Gastrocnemius medialis (tissue), 4 donors: ENCODE data around the gene MBD5. TPM values are rescaled to one million over a fixed set of nuclear protein-coding genes. Genes with fewer than 3 reads are reported as not detected.

ENCODE experiments used
- ATAC-seq, 2 donors: fragments of 150-250 bp; one replicate each; pipeline ENCODE4 v1.9.1; 2016
- DNase-seq, 2 donors: peaks; one replicate each; pipeline ENCODE4 v3.0.0-alpha.2; 2019
- H3K27ac ChIP-seq, 4 donors: fragments of 200-600 bp; sonication (generic); 1 replicate in 1 of 4; 2 replicates in 3 of 4; pipeline ENCODE4 v1.5.1; 2016 to 2018; ENCODE audit warnings: mild to moderate bottlenecking in 2 of 4, moderate library complexity in 1 of 4
- H3K27me3 ChIP-seq, 3 donors: fragments of 200-600 bp; sonication (generic) in 2 of 3; 1 replicate in 1 of 3; 2 replicates in 2 of 3; pipeline versions ENCODE4 v1.5.1 to v1.6.0; 2016 to 2019; ENCODE audit warnings: mild to moderate bottlenecking in 1 of 3, moderate library complexity in 1 of 3
- H3K36me3 ChIP-seq, 2 donors: fragments of 200-600 bp; sonication (generic) in 1 of 2; one replicate each; pipeline ENCODE4 v1.5.1; 2017 to 2018
- H3K4me1 ChIP-seq, 2 donors: fragments of 200-600 bp; sonication (generic) in 1 of 2; one replicate each; pipeline ENCODE4 v1.5.1; 2016 to 2017; ENCODE audit warnings: mild to moderate bottlenecking in 2 of 2
- H3K4me3 ChIP-seq, 4 donors: fragments of 200-600 bp; sonication (generic) in 3 of 4; 1 replicate in 1 of 4; 2 replicates in 3 of 4; pipeline ENCODE4 v1.5.1; 2016 to 2019; ENCODE audit warnings: mild to moderate bottlenecking in 2 of 4
- H3K9me3 ChIP-seq, 3 donors: fragments of 200-600 bp; sonication (generic) in 2 of 3; 1 replicate in 1 of 3; 2 replicates in 2 of 3; pipeline ENCODE4 v1.5.1; 2016 to 2019
- POLR2A ChIP-seq, 2 donors: fragments of 450-650 bp; IDR thresholded peaks; one replicate each; pipeline ENCODE4 v1.6.1; 2017; ENCODE audit warnings: antibody characterized with exemption in 2 of 2, mild to moderate bottlenecking in 2 of 2, moderate library complexity in 2 of 2
- in situ Hi-C, 4 donors: fragments of 200-750 bp; cut with MboI; loops; one replicate each; pipeline versions ENCODE4 v1.15.0 to v1.8.0; 2017; ENCODE audit warnings: low sequenced_read_pairs in 4 of 4
- intact Hi-C: fragments of 100-400 bp; cut with DNase I; formaldehyde crosslinking; loops from one replicate; pipeline ENCODE4 v1.15.1; 2023; ENCODE audit warnings: low total_unique reads
- total RNA-seq, 4 donors: library from RNA; depleted of rRNA; stranded (reverse); fragments of >200 nt; gene quantifications; one replicate each; pipeline versions ENCODE4 v1.1.0 to v1.2.3, GENCODE V29; 2016
- TF ChIP-seq, protein P1 (sequence below), 5 experiments: fragments of 450-650 bp in 3 of 5; fragments of 200-600 bp in 2 of 5; sonication (generic) in 2 of 5; IDR thresholded peaks in 4 of 5; conservative IDR thresholded peaks in 1 of 5; 1 replicate in 4 of 5; 2 replicates in 1 of 5; pipeline ENCODE4 v1.5.1; 2016 to 2019; ENCODE audit warnings: antibody characterized with exemption in 5 of 5, mild to moderate bottlenecking in 3 of 5, moderate library complexity in 3 of 5

MBD5 gene
- total RNA-seq, 4 donors from 2014 or later, result 15.2 to 27.2 (median 15.5) TPM

DNA sequence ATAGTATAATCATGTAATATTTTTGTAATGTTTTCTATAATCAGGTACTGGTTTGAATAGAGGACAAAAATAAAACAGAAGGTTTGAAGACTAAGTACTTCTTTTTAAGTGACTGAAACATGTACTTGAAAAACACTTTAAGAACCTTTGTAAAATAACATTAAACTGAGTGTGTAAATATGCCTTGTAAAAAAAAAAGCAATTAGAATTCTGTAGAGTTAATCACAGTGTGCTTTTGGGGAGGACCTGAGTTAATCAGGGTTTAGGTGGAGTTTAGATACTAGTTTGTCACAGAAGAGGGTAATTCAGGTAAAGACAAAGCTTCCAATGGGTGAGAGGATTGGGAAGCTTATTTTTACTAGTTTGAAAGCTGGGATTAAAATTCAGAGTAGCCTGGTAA lies 10.3 kb downstream of the MBD5 start:
- in situ Hi-C loops, result no loop called here
- H3K4me1 ChIP-seq, result peaks cover 6 to 21% of the 10 kb centered on the region in 2 donors
- no peak for ATAC-seq

DNA sequence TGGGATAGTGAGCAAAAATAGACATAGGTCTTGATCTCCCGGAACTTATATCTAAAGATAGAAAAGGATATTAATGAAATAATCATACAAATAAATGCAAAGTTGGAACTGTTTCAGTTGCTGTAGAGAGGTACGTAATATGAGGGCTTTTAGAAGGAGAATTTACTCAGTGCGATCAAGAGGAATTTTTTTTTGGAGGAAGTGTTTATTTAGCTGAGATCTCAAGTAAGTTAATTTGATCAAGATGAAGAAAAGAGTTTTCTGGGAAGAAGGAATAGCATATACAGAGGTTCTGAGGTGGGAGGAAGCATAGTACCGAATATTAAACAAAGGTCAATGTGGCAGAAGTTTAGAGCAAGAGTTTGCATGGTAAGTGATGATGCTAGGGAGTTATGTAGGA lies 11.3 kb downstream of the MBD5 start:
- Histone ChIP-seq H3K27ac (no peak overlapping the region), H3K36me3 (no peaks in the 10 kb centered on the region), H3K4me1 (peaks cover 6 to 22% of the 10 kb centered on the region in 2 donors)

More for the DNA sequence above, 10.3 kb downstream of the MBD5 start:
- Histone ChIP-seq H3K4me3 (no peak overlapping the region), H3K27ac (no peak overlapping the region), H3K9me3 (no peaks in the 10 kb centered on the region), H3K36me3 (no peaks in the 10 kb centered on the region), H3K27me3 (no peaks in the 10 kb centered on the region)
- intact Hi-C loops, result no loop called here
- TF ChIP-seq, protein P1, sequence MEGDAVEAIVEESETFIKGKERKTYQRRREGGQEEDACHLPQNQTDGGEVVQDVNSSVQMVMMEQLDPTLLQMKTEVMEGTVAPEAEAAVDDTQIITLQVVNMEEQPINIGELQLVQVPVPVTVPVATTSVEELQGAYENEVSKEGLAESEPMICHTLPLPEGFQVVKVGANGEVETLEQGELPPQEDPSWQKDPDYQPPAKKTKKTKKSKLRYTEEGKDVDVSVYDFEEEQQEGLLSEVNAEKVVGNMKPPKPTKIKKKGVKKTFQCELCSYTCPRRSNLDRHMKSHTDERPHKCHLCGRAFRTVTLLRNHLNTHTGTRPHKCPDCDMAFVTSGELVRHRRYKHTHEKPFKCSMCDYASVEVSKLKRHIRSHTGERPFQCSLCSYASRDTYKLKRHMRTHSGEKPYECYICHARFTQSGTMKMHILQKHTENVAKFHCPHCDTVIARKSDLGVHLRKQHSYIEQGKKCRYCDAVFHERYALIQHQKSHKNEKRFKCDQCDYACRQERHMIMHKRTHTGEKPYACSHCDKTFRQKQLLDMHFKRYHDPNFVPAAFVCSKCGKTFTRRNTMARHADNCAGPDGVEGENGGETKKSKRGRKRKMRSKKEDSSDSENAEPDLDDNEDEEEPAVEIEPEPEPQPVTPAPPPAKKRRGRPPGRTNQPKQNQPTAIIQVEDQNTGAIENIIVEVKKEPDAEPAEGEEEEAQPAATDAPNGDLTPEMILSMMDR (IDR thresholded peaks at IDR 0.05 in 4 of 5, conservative IDR thresholded peaks at IDR 0.05 in 1 of 5), result no peak
- TF ChIP-seq POLR2A (IDR thresholded peaks at IDR 0.05), result no peak
- DNase-seq, result no peak

DNA sequence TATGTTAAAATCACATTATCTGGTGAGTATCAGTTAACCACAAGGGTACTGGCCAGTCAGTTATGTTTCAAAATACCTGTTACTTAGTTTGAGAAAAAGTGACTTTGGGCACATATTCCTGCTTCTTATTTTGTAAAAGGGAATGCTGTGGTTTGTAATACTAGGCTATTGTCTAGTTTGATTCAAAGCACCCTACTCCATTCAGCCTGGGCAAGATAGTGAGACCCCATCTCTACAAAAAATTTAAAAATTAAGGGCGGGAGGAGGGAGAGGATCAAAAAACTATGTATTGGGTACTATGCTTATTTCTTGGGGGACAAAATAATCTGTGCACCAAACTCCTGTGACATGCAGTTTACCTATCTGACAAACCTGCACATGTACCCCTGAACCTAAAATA lies 18.9 kb downstream of the MBD5 start:
- no peak for DNase-seq
- Histone ChIP-seq H3K4me3 (no peak overlapping the region), H3K27me3 (no peaks in the 10 kb centered on the region), H3K36me3 (no peaks in the 10 kb centered on the region), H3K27ac (no peak overlapping the region), H3K4me1 (peaks cover 11 to 30% of the 10 kb centered on the region in 2 donors), H3K9me3 (no peaks in the 10 kb centered on the region)
- TF ChIP-seq, protein P1 (IDR thresholded peaks at IDR 0.05 in 4 of 5, conservative IDR thresholded peaks at IDR 0.05 in 1 of 5), result no peak
- TF ChIP-seq POLR2A (IDR thresholded peaks at IDR 0.05), result no peak
- intact Hi-C loops (no loop called here), in situ Hi-C loops (no loop called here)
- ATAC-seq, result no peak

More for the DNA sequence above, 11.3 kb downstream of the MBD5 start:
- H3K27me3 ChIP-seq, result no peaks in the 10 kb centered on the region
- no peak overlapping the region for H3K4me3 ChIP-seq
- TF ChIP-seq POLR2A (IDR thresholded peaks at IDR 0.05), result no peak
- TF ChIP-seq, protein P1 (IDR thresholded peaks at IDR 0.05 in 4 of 5, conservative IDR thresholded peaks at IDR 0.05 in 1 of 5), result no peak
- no peaks in the 10 kb centered on the region for H3K9me3 ChIP-seq
- in situ Hi-C loops, result no loop called here
- intact Hi-C loops, result no loop called here
- DNase-seq (no peak), ATAC-seq (no peak)

DNA sequence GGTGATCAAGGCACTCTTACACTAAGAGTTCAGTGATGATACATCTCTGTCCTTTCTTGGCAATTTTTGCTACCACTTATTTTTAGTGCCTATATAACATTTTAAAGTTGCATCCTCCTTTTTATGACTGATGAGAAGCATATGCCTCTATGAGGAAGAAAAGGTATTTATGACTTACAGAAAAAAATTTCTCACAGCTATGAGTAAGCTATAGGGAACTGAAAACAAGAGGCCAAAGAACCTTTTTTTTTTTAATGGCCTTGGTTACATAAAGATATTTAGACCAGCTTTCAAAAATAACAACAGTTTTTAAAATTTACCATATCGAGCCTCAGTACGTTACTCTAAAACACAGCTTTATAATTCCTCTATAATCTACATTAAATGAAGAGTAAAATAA lies 21.3 kb downstream of the MBD5 start:
- Histone ChIP-seq H3K27me3 (no peaks in the 10 kb centered on the region), H3K4me1 (peaks cover 11 to 20% of the 10 kb centered on the region in 2 donors), H3K9me3 (no peaks in the 10 kb centered on the region), H3K36me3 (no peaks in the 10 kb centered on the region), H3K27ac (no peak overlapping the region), H3K4me3 (no peak overlapping the region)
- intact Hi-C loops (no loop called here), in situ Hi-C loops (no loop called here)
- no peak for ATAC-seq
- DNase-seq, result no peak
- no peak for TF ChIP-seq POLR2A (IDR thresholded peaks at IDR 0.05)
- TF ChIP-seq, protein P1 (IDR thresholded peaks at IDR 0.05 in 4 of 5, conservative IDR thresholded peaks at IDR 0.05 in 1 of 5), result no peak

DNA sequence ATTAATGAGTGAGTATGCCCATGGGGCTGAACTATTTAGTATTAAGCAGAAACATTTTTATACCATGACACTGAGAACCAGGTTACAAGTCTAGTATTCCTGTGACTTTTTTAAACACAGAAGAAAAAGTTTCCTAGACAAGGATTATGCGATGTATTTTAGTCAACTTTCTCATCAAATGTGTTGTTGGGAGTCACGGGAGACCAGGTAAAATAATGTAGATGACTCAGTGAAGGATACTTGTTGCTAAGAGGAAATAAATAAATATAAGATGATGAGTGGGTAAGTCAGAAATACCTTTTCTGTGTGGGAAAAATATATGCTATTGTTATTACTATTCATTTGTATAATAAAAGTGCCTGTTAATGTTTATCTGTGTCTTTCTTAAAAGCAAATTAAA lies 23.4 kb downstream of the MBD5 start:
- ATAC-seq, result no peak

More for the DNA sequence above, 23.4 kb downstream of the MBD5 start:
- intact Hi-C loops, result no loop called here
- Histone ChIP-seq H3K4me1 (peaks cover 0 to 11% of the 10 kb centered on the region in 2 donors), H3K4me3 (no peak overlapping the region), H3K27me3 (no peaks in the 10 kb centered on the region), H3K36me3 (no peaks in the 10 kb centered on the region), H3K9me3 (no peaks in the 10 kb centered on the region), H3K27ac (no peak overlapping the region)
- in situ Hi-C loops, result no loop called here
- TF ChIP-seq POLR2A (IDR thresholded peaks at IDR 0.05), result no peak
- TF ChIP-seq, protein P1 (IDR thresholded peaks at IDR 0.05 in 4 of 5, conservative IDR thresholded peaks at IDR 0.05 in 1 of 5), result no peak
- no peak for DNase-seq
